GM19328 (cell line): Measurements from ENCODE around the gene HEATR5B.
"Not testable (repeated sequence)": the region's sequence is repeated elsewhere in the genome, so short reads cannot be mapped to it uniquely, and the experiment has no call there.

Experiments
- ATAC-seq: cut with Tn5 transposase; IDR thresholded peaks from one replicate; pipeline ENCODE4 v1.9.1; 2021; ENCODE audit warnings: mild to moderate bottlenecking, moderate library complexity; ENCODE audit not compliant: unreplicated experiment

Gene HEATR5B

DNA sequence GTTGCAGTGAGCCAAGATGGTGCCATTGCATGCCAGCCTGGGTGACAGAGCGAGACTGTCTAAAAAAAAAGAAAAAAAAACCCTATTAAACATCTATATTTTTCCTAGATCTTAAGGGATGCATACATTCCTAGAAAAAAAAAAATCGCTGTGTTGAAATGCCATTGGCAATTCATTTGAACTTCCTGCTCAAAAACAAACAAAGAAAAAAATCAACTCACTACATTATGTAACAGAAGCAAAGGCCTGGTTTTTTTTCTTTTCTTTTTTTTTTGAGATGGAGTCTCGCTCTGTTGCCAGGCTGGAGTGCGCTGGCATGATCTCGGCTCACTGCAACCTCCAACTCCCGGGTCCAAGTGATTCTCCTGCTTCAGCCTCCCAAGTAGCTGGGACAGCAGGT lies 96.2 kb downstream of the HEATR5B start:
- no peak for ATAC-seq

DNA sequence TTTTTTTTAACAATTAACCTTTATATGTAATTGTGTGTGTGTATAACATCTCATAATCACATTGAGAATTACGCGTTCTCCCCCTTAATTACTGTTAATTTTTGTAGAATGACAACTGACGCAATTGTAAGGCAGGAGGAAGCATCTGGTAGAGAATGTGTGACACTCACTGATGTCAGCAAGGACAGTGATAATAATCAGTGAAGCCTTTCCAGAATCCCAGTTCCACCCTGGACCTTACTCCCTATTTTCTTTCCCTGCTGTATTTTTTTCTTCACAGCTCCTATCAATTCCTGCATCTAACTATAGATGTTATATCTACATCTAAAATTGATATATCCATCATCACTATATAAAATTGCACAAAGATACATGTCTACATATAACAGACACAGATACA lies 101.7 kb downstream of the HEATR5B start:
- ATAC-seq, result no peak

DNA sequence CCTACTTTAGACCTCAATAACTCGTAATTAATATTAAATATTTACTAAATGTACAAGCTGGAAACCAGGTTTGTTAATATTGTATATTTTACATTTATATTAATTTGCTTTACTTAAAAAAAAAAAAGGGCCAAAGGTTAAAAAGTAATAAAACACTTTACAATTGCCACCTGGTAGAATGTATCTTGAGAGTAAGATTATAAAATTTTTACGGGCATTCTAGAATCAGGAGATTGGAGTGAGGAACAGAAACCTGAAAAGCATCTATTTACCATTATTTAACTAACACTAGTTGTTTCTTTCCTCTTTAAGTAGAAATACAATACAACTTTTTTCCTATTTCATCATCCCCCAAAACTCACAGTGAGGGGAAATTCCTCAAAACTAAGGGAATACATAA lies 102.3 kb downstream of the HEATR5B start:
- ATAC-seq, result no peak

DNA sequence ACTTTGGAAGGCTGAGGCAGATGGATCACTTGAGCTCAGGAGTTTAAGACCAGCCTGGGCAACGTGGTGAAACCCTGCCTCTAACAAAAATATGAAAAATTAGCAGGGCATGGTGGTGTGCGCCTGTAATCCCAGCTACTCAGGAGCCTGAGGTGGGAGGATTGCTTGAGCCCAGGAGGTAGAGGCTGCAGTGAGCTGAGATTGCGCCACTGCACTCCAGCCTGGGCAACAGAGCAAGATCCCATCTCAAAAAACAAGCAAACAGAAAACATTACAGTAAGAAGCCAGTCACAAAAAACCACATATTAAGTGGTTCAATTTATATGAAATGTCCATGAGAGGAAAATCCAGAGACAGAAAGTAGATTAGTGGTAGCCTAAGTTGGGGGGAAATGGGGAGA lies 105.2 kb downstream of the HEATR5B start:
- ATAC-seq, result not testable (repeated sequence)

DNA sequence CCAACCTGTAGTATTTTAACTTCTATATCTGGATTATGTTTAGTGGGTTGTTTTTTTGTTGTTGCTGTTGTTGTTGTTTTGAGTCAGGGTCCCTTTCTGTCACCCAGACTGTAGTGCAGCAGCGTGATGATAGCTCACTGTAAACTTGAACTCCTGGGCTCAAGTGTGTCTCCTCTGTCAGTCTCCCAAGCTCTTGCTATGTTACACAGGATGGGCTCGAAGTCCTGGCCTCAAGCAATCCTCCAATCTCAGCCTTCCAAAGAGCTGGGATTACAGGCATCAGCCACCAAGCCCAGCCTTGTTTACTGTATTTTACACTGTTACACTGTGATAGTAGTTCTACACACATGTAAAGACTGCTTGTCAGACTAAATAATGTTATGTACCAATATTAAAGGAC lies 108.1 kb downstream of the HEATR5B start:
- ATAC-seq, result no peak

DNA sequence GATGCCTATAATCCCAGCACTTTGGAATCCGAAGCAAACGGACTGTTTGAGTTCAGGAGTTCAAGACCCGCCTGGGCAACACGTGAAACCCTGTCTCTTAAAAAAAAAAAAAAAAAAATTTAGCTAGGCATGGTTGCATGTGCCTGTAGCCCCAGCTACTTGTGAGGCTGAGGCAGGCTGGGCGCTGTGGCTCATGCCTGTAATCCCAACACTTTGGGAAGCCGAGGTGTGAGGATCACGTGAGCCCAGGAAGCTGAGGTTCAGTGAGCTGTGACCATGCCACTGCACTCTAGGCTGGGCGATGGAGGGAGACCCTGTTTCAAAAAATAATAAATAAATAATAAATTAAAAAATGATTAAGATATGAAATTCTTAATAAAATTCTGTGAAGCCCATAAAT lies 108.9 kb downstream of the HEATR5B start:
- ATAC-seq, result no peak

DNA sequence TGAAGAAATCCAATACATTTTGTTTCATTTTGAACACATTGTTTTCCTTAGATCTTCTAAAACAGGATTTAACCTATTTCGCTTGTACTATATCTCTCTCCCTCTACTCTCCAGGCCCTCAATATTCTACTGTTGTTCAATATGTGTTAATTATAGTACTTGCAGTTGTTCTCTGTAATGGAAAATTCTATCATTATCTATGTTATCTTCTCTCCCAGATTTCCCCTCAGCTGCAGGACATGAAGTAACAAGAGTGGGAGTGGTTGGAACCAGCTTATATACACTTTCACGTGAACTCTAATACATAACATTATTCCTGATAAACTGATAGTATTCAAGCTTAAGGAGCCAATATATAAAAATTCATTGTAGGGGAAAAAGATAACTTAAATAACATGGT lies 110.9 kb downstream of the HEATR5B start:
- ATAC-seq, result no peak

DNA sequence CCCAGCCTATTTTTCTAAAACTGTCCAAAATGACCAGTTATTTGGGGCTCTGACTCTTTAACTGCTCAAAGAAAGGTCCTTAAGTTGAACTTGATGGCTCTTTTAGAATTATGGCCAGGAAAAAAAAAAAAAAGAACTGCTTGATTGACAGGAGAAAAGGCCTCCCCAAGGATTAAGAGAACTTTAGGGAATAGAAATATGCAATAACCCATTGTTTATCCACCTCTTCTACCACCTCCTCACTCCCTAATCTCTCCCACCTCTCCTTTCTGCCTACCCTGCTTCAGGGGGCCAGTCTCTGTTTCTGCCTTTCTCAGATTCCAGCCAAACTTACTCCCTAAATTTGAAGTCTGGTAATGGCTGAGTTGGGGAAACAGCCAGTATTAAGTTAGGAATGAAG lies 112.2 kb downstream of the HEATR5B start:
- ATAC-seq, result no peak

DNA sequence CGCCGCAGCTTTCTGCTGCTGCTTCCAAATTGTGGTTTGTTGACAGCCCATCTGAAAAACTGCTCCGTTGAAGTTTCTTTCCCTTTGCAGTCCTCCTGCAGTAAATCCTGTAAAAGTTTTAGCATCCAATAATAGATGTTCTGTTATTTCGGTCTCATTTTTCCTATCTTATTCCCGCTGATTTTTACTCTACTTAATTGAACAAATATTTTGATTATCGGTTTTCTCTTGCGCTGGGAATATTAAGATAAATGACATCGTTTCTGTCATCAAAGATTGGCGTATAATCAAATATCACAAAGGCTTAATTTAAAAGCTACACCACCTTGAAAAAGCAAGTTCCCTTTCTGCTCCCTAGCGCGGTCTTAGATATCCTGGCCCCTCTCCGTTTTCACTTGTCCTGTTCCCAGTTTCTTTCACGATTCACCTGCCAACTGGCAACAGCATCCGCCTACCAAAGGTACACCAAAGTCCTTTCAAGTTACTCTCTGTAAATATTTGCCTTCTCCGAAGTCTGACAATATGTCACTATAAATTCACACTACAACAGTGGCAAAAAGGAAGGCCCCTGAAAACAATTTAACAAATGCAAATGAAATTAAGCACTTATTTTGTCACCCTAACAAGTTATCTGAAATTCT lies 116.8 kb downstream of the HEATR5B start:
- no peak for ATAC-seq

DNA sequence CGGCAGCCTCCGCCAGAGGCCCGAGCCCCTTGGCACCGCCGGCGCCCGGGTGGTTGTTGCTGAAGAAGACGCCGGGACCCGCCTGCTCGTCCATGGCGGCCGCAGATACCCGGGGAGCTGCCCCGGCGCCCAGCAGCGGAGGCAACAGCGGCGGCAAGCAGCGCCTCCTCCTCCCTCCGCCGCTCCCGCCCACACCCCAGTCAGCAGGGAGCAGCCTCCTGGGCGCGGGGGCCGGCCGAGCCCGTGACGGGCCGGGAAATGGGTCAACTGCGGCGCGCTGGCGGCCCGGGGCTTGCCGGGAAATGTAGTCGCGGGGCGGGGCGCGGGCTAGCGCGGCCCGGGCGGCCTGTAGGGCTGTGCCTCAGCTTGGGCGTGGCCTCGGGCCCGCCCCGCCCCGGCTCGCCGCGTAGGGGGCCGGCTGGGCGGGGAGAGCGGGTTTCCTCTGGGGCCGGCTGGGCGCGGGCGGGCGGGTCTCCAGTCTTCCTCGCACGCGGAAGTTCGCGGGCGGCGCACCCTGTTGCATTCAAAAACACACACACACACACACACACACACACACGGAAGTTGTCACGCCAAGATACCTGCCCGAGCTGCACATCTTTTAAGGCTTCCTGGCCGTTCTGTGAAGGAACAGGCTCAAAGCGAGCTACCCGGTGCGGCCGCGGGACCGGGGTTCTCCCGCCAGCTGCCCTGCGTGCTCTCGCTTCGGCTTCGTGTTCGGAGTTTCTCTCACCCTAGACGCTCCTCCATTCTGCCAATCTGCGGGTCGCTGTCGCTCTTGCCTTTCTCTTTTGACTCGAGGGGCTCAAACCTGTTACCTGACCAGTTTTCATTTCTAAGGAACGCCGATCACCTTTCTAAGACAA lies 117.6 kb downstream of the HEATR5B start, which contains the start of gene STRN:
Gene STRN, minus strand, starts transcription at position 167 of the 866 bp plus-strand sequence. Its CDS starts 73 bp downstream, at position 94.
- peak; percentile 98 for ATAC-seq

DNA sequence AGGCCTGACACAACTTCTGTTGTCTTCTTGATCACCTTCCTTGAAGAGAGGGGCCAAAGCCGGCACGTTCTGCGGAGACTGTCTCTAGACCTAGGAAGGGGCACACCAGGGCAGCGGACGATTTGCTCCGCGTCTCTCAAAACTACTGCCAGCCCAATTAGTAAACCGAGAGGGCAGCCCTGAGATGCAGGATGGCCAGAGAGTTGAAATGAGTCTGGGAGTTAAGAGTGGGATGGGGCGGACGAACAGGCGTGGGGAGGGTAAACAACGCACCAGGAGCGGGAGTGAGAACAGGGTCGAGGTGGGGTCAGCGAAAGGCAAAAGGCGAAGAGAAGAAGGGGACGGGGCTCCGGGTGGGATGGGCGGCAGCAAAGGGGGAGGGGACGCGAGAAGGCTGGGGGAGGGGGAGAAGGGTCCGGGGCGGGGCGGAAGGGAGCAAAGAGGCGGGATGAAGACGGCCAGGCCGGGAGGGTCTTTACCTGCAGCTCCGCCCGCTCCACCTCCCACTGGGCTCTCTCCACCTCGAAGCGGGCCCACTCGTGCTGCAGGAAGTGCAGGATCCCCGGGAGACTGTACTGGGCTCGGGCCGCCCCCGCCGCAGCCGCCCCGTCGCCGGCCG lies 118.3 kb downstream of the HEATR5B start:
- ATAC-seq, result peak; percentile 21

DNA sequence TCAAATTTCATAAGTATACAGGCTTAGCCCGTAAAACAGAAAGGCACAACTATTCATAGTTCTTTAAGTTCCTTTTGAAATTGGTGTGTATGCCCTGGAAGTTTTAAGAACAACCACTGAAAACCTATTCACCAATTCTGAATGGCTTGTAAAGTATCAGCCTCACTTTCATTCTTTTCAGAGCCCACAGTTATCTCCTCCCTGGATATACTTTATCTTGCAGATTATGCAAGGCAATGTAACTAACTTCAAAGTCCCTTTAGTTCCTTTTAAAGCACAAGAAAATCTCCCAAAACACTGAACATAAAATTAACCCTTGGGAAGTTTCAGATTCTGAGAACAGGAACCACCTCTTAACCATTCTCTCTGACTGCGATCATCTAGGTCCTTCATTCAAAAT lies 119.0 kb downstream of the HEATR5B start:
- no peak for ATAC-seq

DNA sequence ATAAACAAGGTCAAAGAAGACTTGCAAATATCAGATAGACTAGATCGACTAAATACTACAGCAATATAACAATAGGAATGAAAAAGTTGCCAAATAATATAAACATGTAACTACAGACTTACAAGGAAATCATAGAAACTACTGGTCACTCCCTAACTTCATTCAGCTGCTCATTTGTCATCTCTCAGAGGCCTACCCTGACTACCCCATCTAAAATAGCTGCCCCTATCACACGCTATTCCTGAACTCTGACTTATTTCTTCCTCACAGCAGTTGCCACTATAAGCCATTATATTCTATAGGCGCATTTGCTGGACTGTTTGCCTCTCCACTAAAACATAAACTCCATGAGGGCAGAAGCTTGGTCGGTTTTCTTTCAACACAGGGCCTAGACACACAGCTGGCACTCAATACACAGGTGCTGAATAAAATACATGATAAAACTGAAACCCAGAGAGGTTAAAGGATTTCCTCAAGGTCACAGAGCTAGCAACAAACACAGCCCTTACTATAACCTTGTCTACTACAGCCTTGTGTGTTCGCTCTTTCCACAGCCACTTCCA lies 119.6 kb downstream of the HEATR5B start:
- no peak for ATAC-seq

DNA sequence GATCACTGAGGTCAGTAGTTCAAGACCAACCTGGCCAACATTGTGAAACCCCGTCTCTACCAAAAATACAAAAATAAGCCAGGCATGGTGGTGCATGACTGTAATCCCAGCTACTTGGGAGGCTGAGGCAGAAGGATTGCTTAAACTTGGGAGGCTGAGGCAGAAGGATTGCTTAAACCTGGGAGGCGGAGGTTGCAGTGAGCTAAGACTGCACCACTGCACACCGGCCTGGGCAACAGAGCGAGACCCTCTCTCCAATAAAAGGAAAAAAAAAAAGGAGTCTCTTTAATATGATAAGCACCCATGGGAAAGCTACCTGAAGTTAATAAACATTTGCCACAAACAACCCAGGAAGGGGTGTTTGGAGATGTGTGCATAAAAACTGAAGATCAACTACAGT lies 120.4 kb downstream of the HEATR5B start:
- ATAC-seq, result no peak

DNA sequence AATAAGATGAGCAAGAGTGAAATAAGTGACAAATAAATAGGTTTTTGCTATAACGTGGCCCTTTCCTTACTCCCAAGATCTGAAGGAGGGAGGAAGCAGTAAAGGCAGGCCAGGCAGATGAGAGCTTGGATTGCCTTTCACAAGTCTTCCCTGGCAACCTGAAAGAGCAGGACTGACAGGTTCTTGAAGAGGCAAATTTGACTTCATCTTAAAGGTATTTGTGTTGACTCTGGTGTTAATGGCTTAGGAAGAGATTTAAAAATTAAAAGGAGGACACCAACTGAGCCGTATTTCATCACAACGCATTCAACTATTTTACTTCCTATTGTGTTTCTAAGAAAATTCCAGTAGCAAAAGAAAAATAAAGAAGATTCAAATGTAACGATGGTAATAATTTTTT lies 121.1 kb downstream of the HEATR5B start:
- ATAC-seq, result no peak

DNA sequence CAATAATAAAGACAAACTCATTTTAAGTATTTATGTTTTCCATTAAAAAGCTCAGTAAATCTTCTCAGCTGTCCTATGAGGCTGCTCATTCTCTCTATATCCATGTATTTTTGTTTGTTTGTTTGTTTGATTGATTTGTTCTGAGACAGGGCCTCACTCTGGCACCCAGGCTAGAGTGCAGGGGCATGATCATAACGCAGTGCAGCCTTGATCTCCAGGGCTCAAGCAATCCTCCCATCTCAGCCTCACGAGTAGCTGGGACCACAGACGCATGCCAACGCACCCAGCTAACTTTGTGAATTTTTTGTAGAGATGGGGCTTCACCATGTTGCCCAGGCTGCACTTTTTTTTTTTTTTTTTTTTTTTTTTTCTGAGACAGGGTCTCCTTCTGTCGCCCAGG lies 123.4 kb downstream of the HEATR5B start:
- no peak for ATAC-seq

DNA sequence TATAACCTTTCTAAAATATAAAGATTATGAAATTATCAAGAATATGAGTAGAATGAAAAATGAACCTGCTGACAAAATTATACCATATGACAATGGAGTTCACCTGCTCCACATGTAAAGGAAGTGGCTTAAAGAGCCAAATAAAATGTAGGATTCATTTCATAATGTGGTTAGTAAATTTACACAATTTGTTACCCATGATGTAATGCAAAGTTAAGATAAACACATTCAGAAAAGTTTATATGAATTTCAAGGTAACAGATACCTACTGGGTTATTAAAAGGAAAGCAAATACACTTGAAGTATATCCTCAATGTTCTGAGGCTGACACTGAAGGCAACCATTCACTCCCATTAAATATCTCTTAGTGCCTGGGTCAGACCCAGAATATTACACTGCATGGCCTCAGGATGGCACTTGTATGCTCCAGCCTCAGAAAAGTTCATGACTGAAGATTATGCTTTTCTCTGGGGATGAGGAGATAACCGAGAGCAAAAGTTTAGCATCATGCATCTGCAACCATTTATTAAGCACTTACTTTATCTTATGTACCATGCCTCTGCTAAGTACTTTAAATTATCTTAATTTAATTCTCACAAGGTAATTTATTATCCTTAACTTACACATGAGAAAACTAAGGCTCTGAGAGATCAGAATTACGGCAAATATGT lies 124.0 kb downstream of the HEATR5B start:
- ATAC-seq, result no peak

DNA sequence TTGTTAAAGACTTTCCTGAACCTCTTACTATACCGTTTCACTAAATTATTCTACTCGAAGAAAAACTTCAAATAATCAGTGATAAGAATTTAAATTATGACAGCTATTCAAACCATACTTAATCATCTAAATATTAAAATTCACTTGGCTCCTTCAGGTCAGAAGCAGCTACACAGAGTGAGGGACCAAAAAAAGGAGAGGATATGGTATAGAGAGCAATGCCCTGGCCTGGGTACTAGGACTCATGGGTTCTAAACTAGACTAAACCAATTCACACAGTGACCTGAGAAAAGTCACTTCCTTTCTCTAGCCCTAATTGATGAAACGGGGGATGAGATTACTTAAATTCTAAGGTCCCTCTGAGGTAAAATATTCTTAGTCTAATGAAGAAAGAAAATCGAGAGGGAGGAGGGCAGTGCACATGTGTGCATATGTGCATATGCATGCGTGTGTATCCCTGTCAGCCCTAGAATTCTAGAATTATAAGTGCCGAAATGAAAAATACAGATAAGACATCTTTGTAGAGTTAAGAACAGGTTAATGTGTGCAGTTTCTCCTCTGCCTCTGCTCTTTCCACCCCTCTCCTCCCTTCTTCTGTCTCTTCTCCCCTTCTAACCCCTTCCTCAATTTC lies 129.1 kb downstream of the HEATR5B start:
- no peak for ATAC-seq

DNA sequence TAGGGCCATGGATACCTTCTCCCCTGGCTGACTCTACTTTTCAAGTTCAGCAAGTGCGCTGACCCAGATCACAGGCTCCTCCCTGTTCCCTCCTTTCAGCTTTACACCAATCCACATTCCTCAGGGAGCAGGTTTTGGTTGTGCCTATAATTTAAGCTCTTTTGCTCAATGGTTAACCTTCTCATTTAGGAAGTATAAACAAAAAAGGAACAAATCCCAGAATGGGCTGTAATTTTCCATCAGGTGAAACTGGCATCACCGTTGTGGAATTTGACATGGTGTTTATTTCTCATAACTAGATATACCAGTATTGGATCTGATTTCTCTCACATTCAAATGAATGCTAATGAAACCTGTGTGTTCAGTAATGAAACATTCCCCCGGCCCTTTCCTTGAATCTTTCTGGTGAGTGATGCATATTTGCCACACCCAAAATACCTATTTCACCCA lies 131.4 kb downstream of the HEATR5B start:
- ATAC-seq, result no peak

DNA sequence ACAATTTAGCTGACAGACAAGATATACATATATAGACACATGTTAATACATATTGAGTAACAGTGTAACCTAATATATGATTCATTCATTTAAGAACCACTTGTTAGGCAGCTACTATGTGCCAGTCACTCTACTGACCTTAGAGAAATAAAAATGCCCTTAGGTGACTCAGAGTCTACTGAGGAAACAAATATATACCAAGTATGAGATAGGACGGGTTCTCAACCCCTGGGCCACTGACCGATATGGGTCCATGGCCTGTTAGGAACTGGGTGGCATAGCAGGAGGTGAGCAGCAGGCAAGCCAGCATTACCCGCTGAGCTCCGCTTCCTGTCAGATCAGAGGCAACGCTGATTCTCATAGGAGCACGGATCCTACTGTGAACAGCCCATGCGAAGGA lies 132.6 kb downstream of the HEATR5B start:
- ATAC-seq, result no peak
